GM23338 (cell line): Measurements from ENCODE around the gene MAN1B1.

Source experiments
- CREB1 ChIP-seq: fragments of 250-450 bp; sonication (Bioruptor Pico); IDR thresholded peaks from 2 replicates; pipeline ENCODE4 v1.5.0; 2020; ENCODE audit warnings: low read depth, mild to moderate bottlenecking, moderate library complexity
- EZH2 ChIP-seq: fragments of 200-600 bp; sonication (generic); IDR thresholded peaks from one replicate; pipeline ENCODE4 v1.8.0; 2017; ENCODE audit warnings: antibody characterized with exemption, mild to moderate bottlenecking, low read depth; ENCODE audit not compliant: unreplicated experiment
- EZH2phosphoT487 ChIP-seq: fragments of 200-600 bp; sonication (generic); IDR thresholded peaks from one replicate; pipeline ENCODE4 v1.8.1; 2018; ENCODE audit warnings: antibody characterized with exemption; ENCODE audit not compliant: unreplicated experiment
- JUNB ChIP-seq: IDR thresholded peaks from one replicate; pipeline ENCODE4 v1.6.1; 2016; ENCODE audit warnings: antibody characterized with exemption; ENCODE audit not compliant: unreplicated experiment
- POLR2AphosphoS5 ChIP-seq: IDR thresholded peaks from 2 replicates; pipeline ENCODE4 v1.6.1; 2016; ENCODE audit warnings: antibody characterized with exemption, low read depth
- TF ChIP-seq, protein P1 (sequence below), 2 experiments: fragments of 200-600 bp in 1 of 2; sonication (generic) in 1 of 2; conservative IDR thresholded peaks; 2 replicates each; pipeline versions ENCODE4 v1.5.1 to v1.6.1; 2016 to 2017; ENCODE audit warnings: antibody characterized with exemption in 2 of 2, low read depth in 2 of 2, mild to moderate bottlenecking in 2 of 2, moderate library complexity in 1 of 2
- TF ChIP-seq, protein P2 (sequence below): IDR thresholded peaks from one replicate; pipeline ENCODE4 v1.6.1; 2018; ENCODE audit warnings: antibody characterized with exemption; ENCODE audit not compliant: unreplicated experiment
- TF ChIP-seq, protein P3 (sequence below): fragments of 250-450 bp; sonication (Bioruptor Pico); IDR thresholded peaks from 2 replicates; pipeline ENCODE4 v1.5.0; 2020; ENCODE audit warnings: mild to moderate bottlenecking, moderate library complexity
- TF ChIP-seq, protein P4 (sequence below): IDR thresholded peaks from 2 replicates; pipeline ENCODE4 v1.6.1; 2016; ENCODE audit warnings: antibody characterized with exemption

DNA sequence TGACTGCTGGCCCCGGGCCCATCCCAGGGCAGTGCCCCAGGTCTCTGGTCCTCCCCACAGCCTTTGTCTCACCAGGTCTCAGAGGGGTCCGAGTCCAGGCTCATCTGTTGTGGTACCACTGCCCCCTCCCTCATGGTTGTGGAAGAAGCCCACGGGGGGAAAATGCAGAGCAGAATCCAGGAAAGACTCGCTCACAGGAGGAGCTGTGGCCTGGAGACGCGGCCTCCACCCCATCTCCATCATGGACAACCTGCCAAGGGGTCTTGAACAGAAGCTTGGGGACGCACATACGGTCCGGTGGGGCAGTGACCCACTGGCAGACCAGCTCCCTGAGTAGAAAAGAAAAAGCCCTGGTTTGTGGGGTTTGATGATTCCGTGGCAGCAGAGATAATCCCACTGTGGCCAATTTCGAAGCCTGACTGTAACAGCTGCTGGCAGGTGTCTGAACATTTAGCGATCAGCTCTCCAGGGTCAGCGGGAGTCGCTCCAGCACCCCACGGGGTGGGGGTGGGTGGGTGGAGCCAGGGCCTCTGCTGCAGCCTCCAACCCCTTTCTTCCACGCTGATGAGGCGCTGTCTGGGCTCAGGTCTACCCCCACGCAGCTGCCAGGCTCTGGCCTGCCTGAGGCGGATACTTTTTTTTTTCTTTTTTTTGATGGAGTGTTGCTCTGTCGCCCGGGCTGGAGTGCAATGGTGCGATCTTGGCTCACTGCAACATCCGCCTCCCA lies 50.3 kb downstream of the MAN1B1 start:
- TF ChIP-seq, protein P1, sequence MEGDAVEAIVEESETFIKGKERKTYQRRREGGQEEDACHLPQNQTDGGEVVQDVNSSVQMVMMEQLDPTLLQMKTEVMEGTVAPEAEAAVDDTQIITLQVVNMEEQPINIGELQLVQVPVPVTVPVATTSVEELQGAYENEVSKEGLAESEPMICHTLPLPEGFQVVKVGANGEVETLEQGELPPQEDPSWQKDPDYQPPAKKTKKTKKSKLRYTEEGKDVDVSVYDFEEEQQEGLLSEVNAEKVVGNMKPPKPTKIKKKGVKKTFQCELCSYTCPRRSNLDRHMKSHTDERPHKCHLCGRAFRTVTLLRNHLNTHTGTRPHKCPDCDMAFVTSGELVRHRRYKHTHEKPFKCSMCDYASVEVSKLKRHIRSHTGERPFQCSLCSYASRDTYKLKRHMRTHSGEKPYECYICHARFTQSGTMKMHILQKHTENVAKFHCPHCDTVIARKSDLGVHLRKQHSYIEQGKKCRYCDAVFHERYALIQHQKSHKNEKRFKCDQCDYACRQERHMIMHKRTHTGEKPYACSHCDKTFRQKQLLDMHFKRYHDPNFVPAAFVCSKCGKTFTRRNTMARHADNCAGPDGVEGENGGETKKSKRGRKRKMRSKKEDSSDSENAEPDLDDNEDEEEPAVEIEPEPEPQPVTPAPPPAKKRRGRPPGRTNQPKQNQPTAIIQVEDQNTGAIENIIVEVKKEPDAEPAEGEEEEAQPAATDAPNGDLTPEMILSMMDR (conservative IDR thresholded peaks at IDR 0.05; ENCODE audit: low read depth in 2 of 2): no peak
- TF ChIP-seq JUNB: no peak
- no peak for TF ChIP-seq POLR2AphosphoS5
- TF ChIP-seq EZH2: no peak
- TF ChIP-seq, protein P2, sequence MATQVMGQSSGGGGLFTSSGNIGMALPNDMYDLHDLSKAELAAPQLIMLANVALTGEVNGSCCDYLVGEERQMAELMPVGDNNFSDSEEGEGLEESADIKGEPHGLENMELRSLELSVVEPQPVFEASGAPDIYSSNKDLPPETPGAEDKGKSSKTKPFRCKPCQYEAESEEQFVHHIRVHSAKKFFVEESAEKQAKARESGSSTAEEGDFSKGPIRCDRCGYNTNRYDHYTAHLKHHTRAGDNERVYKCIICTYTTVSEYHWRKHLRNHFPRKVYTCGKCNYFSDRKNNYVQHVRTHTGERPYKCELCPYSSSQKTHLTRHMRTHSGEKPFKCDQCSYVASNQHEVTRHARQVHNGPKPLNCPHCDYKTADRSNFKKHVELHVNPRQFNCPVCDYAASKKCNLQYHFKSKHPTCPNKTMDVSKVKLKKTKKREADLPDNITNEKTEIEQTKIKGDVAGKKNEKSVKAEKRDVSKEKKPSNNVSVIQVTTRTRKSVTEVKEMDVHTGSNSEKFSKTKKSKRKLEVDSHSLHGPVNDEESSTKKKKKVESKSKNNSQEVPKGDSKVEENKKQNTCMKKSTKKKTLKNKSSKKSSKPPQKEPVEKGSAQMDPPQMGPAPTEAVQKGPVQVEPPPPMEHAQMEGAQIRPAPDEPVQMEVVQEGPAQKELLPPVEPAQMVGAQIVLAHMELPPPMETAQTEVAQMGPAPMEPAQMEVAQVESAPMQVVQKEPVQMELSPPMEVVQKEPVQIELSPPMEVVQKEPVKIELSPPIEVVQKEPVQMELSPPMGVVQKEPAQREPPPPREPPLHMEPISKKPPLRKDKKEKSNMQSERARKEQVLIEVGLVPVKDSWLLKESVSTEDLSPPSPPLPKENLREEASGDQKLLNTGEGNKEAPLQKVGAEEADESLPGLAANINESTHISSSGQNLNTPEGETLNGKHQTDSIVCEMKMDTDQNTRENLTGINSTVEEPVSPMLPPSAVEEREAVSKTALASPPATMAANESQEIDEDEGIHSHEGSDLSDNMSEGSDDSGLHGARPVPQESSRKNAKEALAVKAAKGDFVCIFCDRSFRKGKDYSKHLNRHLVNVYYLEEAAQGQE: no peak
- no peak for TF ChIP-seq EZH2phosphoT487
- TF ChIP-seq, protein P3, sequence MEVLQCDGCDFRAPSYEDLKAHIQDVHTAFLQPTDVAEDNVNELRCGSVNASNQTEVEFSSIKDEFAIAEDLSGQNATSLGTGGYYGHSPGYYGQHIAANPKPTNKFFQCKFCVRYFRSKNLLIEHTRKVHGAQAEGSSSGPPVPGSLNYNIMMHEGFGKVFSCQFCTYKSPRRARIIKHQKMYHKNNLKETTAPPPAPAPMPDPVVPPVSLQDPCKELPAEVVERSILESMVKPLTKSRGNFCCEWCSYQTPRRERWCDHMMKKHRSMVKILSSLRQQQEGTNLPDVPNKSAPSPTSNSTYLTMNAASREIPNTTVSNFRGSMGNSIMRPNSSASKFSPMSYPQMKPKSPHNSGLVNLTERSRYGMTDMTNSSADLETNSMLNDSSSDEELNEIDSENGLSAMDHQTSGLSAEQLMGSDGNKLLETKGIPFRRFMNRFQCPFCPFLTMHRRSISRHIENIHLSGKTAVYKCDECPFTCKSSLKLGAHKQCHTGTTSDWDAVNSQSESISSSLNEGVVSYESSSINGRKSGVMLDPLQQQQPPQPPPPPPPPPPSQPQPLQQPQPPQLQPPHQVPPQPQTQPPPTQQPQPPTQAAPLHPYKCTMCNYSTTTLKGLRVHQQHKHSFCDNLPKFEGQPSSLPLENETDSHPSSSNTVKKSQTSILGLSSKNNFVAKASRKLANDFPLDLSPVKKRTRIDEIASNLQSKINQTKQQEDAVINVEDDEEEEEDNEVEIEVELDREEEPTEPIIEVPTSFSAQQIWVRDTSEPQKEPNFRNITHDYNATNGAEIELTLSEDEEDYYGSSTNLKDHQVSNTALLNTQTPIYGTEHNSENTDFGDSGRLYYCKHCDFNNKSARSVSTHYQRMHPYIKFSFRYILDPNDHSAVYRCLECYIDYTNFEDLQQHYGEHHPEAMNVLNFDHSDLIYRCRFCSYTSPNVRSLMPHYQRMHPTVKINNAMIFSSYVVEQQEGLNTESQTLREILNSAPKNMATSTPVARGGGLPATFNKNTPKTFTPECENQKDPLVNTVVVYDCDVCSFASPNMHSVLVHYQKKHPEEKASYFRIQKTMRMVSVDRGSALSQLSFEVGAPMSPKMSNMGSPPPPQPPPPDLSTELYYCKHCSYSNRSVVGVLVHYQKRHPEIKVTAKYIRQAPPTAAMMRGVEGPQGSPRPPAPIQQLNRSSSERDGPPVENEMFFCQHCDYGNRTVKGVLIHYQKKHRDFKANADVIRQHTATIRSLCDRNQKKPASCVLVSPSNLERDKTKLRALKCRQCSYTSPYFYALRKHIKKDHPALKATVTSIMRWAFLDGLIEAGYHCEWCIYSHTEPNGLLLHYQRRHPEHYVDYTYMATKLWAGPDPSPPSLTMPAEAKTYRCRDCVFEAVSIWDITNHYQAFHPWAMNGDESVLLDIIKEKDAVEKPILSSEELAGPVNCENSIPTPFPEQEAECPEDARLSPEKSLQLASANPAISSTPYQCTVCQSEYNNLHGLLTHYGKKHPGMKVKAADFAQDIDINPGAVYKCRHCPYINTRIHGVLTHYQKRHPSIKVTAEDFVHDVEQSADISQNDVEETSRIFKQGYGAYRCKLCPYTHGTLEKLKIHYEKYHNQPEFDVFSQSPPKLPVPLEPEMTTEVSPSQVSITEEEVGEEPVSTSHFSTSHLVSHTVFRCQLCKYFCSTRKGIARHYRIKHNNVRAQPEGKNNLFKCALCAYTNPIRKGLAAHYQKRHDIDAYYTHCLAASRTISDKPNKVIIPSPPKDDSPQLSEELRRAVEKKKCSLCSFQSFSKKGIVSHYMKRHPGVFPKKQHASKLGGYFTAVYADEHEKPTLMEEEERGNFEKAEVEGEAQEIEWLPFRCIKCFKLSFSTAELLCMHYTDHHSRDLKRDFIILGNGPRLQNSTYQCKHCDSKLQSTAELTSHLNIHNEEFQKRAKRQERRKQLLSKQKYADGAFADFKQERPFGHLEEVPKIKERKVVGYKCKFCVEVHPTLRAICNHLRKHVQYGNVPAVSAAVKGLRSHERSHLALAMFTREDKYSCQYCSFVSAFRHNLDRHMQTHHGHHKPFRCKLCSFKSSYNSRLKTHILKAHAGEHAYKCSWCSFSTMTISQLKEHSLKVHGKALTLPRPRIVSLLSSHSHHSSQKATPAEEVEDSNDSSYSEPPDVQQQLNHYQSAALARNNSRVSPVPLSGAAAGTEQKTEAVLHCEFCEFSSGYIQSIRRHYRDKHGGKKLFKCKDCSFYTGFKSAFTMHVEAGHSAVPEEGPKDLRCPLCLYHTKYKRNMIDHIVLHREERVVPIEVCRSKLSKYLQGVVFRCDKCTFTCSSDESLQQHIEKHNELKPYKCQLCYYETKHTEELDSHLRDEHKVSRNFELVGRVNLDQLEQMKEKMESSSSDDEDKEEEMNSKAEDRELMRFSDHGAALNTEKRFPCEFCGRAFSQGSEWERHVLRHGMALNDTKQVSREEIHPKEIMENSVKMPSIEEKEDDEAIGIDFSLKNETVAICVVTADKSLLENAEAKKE (CRISPR knock-in tag): no peak
- TF ChIP-seq, protein P4, sequence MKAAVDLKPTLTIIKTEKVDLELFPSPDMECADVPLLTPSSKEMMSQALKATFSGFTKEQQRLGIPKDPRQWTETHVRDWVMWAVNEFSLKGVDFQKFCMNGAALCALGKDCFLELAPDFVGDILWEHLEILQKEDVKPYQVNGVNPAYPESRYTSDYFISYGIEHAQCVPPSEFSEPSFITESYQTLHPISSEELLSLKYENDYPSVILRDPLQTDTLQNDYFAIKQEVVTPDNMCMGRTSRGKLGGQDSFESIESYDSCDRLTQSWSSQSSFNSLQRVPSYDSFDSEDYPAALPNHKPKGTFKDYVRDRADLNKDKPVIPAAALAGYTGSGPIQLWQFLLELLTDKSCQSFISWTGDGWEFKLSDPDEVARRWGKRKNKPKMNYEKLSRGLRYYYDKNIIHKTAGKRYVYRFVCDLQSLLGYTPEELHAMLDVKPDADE: no peak
- no peak for TF ChIP-seq CREB1
